Measurements from ENCODE around the gene TLR9. TPM values are rescaled to one million over a fixed set of nuclear protein-coding genes. Genes with fewer than 3 reads are reported as not detected.

Gene TLR9
- total and polyA plus RNA-seq, 8 donors: 0.21 to 1.5 (median 0.41) TPM; not detected in 1

GRCh38 chr3:52245322-52246263 lies 20.1 kb upstream of the TLR9 start, which contains the start of gene PPM1M:
Gene PPM1M, plus strand, starts transcription at chr3:52245759. Its CDS starts 66 bp downstream, at chr3:52245825.
- TF ChIP-seq CTCF (IDR thresholded peaks at IDR 0.05): no peak
- Histone ChIP-seq H3K27me3 (no peaks in the 10 kb centered on the region), H3K36me3 (peaks cover 0 to 29% of the 10 kb centered on the region in 2 donors), H3K9me3 (no peaks in the 10 kb centered on the region), H3K27ac (peak within 1 kb of the TSS; percentile 86 to 95), H3K4me1 (peaks cover 5 to 70% of the 10 kb centered on the region in 2 donors), H3K4me3 (peak within 1 kb of the TSS; percentile 58 to 66)
- peak; percentile 46 to 93 (median 65) for DNase-seq
- intact Hi-C loops (cut with DNase I): no loop called here
- ATAC-seq: peak; percentile 64

- intact Hi-C loops (cut with DNase I): no loop called here
- H3K36me3 ChIP-seq: peaks cover 0 to 14% of the 10 kb centered on the region in 2 donors
- TF ChIP-seq CTCF (IDR thresholded peaks at IDR 0.05): no peak
- H3K4me3 ChIP-seq: peak overlapping the region in 1 of 2 donors; percentile 66
- peak; percentile 27 for ATAC-seq
- peak overlapping the region; percentile 86 to 95 for H3K27ac ChIP-seq
- H3K9me3 ChIP-seq: no peaks in the 10 kb centered on the region
- DNase-seq: peak in 2 of 4 donors; percentile 68 to 84
- H3K4me1 ChIP-seq: peaks cover 15 to 71% of the 10 kb centered on the region in 2 donors
- H3K27me3 ChIP-seq: no peaks in the 10 kb centered on the region
These were observed 18.6 kb upstream of the TLR9 start for GRCh38 chr3:52243791-52244628.

DNA sequence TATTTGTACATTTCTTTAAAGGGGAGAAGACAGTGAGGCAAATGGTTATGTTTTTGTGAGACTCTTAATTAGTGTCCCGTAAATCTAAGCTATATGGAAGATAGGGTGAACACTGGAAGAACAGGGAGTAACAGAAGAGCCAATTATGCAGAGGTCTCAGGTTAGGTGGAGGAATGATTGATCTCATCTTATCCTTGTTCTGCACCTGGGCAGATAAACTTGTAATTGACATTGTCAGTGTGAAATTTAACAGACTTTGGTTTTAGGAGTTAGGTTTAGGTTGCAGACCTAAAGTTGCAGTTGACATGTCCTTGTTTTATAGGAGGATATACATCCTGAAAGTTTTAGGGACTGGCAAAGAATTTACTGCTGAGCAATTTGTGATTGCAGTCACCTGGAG lies 16.6 kb upstream of the TLR9 start:
- no peak for ATAC-seq
- no peaks in the 10 kb centered on the region for H3K27me3 ChIP-seq
- intact Hi-C loops (cut with DNase I): no loop called here
- DNase-seq: no peak
- H3K27ac ChIP-seq: no peak overlapping the region
- H3K9me3 ChIP-seq: no peaks in the 10 kb centered on the region
- no peaks in the 10 kb centered on the region for H3K36me3 ChIP-seq
- H3K4me3 ChIP-seq: no peak overlapping the region
- peaks cover 28 to 67% of the 10 kb centered on the region in 2 donors for H3K4me1 ChIP-seq
- TF ChIP-seq CTCF (IDR thresholded peaks at IDR 0.05): no peak

- H3K27ac ChIP-seq: peak overlapping the region in 1 of 2 donors; percentile 87
- H3K4me1 ChIP-seq: peaks cover 33 to 68% of the 10 kb centered on the region in 2 donors
- H3K4me3 ChIP-seq: no peak overlapping the region
- H3K9me3 ChIP-seq: no peaks in the 10 kb centered on the region
- DNase-seq: no peak
- no peak for TF ChIP-seq CTCF (IDR thresholded peaks at IDR 0.05)
- no peaks in the 10 kb centered on the region for H3K27me3 ChIP-seq
- intact Hi-C loops (cut with DNase I): no loop called here
- no peaks in the 10 kb centered on the region for H3K36me3 ChIP-seq
- no peak for ATAC-seq
These were observed 15.5 kb upstream of the TLR9 start for GRCh38 chr3:52240886-52241370.
